AG08395 (cell line): Measurements from ENCODE around the gene SLC5A10.
"Not testable (repeated sequence)": the region's sequence is repeated elsewhere in the genome, so short reads cannot be mapped to it uniquely, and the experiment has no call there.

ENCODE experiments used
- DNase-seq: peaks from one replicate; pipeline ENCODE4 v3.0.0; 2012; ENCODE audit warnings: mixed read lengths, low spot score

Gene SLC5A10

DNA sequence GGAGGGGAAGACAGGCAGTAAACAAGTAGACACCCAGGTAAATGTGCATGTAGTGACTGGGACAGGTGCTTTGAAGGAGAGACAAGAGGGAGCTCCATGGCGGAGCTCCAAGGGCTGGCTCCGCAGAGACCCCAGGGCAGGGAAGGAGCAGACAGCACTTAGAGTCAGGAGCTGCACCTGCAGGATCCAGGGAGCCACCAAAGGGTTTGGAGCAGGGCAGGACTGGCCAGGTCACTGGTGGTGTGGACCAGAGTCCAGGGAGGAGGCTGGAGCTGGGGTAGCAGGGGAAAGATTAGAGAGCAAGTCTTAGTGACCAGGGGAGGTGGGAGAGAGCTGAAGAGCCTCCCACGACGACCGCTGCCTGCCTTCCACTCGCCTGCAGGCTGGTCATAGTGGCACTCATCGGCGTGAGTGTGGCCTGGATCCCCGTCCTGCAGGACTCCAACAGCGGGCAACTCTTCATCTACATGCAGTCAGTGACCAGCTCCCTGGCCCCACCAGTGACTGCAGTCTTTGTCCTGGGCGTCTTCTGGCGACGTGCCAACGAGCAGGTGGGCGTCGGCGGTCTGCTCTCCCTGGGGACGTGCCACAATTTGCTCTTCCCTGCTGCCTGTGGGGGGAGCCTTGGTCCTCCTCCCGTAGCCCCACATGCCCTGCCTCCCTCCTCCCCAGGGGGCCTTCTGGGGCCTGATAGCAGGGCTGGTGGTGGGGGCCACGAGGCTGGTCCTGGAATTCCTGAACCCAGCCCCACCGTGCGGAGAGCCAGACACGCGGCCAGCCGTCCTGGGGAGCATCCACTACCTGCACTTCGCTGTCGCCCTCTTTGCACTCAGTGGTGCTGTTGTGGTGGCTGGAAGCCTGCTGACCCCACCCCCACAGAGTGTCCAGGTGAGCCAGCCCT, 67.3 kb downstream of the SLC5A10 start:
- DNase-seq = no peak

DNA sequence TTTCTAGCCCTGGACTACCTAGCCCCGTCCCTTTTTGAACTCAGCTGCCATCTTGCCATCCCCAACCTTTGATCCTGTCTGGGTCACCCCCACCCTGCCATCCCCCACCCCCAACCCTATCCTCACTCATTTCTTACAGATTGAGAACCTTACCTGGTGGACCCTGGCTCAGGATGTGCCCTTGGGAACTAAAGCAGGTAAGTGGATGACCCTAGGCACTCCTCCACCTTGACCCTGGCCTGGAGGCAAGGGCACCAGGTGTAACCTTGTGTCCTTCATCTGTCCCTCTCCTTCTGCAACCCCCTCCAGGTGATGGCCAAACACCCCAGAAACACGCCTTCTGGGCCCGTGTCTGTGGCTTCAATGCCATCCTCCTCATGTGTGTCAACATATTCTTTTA, 68.1 kb downstream of the SLC5A10 start:
- DNase-seq = no peak

DNA sequence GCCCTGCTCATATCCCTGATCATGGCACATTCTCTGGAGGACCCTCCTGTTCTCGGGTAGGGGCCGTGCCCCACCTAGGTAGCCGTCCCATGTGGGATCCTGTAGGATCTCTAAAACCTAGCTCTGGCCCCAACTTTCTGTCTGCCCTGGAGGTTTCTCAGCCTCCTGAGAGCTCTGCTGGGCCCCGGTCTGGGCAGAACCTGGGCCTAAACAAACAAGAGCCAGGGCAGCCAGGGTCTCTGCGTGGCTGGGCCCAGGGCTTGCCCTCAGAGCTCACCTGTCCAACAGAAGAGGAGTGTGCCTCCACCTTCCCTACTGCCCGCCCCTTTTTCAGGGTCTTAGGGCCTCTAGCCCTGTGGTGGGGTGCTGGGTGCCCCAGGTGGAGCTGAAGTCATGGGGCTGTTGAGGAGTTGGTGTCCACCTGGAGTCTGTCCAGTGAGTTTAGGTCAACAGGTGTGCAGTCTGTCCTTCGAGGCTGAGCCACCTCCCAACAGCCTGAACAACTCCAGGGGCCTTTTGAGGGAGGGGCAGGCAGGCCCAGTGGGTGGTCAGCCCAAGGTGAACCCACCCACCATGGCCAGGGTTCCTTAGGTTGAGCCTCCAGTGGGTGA, 69.2 kb downstream of the SLC5A10 start:
- DNase-seq = not testable (repeated sequence)

DNA sequence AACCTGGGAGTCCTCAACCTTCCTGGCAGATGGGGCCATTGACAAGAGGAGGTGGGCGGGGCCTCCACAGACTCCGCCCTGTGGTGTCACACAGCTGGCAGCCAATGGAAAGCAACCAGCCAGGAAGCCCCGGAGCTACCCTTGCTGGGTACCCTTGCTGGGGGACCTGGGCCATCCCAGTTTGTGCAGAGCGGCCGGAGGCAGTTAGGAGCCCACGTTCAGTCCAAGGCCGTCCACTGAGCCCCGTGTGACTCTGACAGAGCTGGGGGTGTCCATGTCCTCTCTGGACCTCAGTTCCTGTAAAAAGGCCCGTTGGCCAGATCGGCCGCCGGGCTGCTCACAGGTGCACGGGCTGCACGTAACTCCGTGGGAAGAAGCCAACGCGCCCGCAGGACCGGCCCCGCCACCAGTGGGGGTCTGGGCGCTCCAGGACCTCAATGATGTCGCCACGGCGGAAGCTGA, 69.7 kb downstream of the SLC5A10 start:
- no peak for DNase-seq

DNA sequence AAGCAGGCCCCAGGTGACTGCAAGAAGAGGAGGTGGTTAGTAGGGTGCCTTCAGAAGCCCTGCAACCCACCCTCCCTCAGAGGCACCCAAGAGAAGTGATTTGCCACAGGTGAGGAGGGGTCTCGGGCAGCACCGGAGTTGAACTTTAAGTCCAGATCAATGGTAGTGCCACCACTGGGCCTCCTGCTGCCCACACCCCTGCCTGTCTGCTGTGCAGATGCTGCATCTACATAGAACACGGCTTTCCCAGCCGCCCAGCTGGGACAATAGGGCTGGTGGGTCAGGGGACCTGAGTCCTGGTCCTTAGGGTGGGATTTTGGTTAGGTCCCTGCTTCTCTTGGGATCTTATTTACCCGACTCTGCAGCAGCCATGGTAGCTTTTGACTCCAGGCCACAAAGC, 70.2 kb downstream of the SLC5A10 start:
- no peak for DNase-seq

DNA sequence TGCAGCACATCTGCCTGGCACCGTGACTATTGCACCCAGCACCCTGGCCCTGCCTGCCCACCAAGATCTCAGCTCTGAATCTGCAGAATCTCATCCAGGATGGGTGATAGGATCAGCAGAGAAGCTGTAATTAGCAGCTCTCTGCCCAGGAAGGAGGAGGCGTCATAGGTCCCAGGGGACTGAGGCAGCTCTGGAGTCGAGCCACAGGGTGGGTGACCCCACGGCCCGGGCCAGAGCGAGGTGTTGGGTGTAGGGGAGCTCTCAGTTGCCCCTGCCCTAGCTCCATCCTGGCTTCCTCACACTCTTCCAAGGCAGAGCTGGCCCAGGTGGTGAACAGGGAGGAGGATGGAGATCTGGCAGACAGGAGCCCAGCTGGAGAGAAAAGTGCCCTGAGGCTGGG, 70.8 kb downstream of the SLC5A10 start:
- no peak for DNase-seq

DNA sequence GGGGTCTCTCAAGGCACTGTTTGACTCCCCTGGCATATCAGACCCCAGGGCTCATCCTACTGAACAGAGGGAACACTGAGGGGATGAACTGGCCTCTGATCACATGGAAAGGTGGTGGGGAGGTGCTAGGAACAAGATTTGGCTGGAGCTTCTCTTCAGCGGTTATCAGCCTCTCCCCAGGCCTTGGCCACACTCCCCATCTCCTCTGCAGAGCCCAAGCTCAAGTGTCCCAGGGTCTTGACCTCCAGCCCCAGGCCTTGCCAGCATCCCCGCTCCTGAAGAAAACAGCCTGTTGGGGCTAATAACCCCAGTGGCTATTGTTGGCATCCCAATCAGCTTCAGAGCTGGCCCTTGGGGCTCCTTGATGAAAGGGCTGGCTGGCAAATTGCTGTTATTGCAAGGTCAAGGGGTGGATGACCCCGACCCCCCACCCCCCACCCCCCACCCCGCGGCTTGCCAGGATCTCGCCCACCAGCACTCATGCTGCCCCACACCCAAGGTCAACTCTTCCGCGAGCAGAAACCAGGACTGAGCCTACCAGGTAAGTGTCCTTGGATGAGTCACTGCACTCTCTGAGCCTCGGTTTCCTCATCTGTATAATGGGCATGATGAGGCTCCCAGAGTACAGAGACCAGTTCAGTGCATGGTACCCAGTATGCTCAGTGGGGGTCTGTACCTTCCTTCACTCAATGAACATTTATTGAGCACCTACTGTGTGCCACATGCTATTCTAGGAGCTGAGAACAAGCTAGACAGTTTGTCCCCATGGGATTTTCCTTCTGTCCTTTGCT, 71.4 kb downstream of the SLC5A10 start:
- no peak for DNase-seq

DNA sequence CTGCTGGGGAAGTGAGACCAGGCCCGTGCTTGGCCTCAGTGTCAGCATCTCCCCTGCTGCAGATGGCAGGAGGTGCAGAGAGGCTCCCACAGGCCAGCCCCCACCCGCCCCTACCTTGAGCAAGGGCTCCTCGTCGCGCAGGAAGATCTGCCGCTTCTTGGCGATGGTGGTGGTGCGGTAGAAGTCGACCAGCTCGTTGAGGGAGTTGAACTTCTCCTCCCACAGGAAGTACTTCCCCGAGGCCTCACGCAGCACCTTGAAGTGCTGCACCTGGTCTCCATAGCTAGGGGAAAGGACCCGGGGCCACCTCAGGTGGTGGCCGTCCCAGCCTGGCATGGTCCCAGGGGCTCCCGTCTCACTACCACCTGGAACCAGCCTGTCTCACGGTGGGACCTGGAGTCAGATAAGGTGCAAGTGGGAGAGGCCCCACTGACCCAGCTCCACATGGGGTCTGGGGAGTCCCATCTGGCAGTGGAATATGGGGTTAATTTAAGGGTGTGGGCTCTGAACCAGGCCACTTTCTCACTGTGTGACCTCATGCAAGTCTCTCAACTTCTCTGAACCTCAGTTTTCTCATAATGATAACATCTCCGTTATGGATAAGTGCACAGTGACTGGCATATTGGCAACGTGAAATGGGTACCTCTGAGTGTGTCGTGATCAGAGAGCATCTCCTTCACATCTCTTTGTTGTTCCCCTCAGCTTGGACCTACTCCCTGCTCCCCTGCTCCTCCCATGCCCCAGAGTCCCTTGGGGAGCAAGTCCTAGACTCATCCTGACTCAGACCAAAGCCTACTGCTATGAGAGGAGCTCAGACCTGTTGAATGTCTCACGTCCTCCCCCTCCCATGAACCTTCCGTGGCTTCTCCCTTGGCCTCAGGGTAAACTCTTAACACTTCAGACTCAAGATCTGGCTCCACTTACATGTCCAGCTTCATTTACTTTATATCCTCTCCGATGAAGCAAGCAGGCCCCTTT, 72.4 kb downstream of the SLC5A10 start:
- DNase-seq = peak; percentile 60

DNA sequence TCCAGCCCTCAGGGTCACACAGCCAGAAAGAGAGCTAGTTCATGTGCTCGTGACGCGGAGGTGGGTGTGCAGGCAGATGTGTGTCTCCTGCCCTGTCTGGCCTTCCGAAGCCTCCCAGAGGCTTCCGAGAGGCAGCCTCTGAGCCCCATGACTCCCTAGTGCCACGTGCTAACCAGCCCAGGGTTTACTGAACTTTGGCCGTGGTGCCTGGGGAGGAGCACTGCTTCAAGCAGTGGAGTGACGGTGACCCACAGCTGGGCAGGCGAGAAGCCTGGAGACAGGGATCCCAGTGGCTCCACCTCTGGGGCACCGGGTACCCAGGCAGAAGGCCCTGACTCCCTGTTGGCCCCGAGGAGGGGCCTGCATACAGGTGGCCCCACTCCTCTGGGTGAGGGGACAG, 76.7 kb downstream of the SLC5A10 start:
- not testable (repeated sequence) for DNase-seq

DNA sequence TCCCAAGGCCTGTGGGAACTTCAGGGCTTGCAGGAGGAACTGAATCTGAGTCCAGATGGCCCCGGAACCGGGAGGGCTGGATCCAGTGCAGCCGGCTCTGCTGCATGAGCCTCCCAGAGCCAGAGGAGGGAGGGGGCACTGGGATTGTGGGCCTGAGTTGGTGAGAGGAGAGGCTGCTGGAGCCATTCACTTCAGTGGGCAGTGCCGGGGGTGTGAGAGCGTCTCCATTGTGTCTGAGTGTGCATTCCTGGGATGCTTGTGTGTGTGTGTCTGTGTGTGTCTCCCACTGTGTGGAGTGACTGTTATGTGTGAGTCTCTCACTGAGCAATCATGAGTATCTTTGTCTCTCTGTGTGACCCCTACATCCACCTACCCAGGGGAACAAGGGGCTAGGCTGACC, 77.8 kb downstream of the SLC5A10 start:
- DNase-seq = not testable (repeated sequence)

DNA sequence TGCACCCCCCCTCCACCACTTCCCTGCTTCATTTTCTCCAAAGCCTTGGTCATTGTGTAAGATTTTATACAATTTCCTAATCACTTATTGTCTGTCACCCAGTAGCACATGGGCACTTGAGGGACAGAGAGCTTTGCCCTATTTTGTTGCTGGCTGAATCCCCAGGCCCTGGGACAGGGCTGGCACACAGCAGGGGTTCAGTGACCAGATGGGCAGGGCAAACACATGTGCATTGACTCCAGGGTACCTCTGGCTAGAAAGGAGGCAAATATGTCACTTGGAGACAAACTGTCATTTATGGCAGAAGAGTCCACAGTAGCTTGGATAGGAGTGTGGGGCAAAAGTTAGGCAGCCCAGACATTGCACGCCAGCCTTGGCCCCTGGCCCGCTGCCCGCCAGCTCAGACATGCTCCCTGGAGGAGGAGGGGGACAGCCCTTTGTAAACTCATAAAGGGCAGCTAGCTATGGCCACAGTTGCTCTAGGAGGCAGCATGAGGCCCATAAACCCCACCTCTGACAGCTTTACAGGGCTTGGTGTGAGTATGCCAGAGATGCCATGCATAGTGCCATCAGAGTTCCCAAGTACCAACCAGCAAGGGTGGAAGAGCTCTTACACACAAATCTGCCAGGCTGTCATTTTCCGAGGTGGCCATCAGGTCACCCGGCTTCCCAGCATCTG, 78.9 kb downstream of the SLC5A10 start:
- not testable (repeated sequence) for DNase-seq

DNA sequence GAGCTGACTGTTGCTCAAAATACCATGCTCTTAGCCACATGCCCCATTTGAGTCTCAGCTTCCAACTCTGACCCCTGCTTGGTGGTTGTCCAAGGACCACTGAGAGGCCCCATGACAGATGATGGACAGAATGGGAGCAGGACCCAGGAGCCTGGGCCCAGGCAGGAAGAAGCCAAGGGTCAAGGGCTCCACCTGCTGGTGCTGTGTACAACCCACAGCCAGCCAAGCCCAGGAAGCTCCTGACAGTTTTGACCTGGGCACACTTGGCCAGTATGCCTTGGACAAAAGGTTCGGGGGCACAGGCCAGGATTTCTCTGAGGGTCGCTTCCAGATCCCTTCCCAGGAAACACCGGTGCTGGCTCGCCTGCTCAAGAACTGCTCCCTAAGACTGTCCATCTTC, 79.8 kb downstream of the SLC5A10 start:
- not testable (repeated sequence) for DNase-seq

DNA sequence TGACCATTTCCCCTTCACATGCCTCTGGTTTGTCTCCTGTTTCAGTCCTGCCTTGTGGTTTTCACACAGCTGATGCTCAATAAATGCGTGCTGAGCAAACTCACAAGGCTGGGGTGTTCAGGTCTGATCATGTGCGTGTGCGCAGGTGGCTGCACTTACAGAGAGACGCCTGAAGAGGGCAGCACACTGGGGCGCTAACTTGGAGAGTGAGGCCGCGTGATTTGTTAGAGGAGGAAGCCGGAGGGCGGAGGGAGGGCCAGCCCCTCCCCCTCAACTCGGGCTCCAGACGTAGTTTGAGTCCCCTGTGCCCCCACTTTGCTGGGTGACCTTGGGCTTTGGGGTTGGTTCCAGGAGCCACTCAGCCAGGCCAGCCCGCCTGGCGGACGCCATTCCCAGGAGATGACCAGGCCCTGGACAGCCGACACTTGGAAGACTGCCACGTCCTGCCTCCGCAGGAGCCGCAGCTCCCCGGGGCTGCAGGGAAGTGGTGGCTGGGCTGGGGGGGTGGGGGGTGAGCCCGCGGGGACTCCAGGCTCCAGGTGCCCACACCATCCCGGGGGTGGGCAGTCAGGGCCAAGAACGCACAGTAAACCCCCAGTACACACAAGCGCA, 80.5 kb downstream of the SLC5A10 start:
- not testable (repeated sequence) for DNase-seq

DNA sequence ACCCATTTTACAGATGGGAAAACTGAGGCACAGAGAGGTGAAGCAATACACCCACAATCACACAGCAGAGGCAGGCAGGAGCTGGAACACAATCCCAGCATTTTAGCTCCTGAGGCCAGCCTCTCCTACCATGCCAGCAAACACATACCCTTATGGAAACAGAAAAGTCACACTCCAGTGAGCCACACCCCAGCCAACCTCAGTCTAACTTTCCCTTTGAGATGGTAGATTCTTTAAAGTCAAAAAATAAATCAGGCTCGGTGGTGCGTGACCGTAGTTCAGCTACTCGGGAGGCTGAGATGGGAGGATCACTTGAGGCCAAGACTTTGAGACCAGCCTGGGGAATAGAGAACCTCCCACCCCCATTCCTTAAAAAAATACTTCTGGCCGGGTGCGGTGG, 84.2 kb downstream of the SLC5A10 start:
- DNase-seq = not testable (repeated sequence)

DNA sequence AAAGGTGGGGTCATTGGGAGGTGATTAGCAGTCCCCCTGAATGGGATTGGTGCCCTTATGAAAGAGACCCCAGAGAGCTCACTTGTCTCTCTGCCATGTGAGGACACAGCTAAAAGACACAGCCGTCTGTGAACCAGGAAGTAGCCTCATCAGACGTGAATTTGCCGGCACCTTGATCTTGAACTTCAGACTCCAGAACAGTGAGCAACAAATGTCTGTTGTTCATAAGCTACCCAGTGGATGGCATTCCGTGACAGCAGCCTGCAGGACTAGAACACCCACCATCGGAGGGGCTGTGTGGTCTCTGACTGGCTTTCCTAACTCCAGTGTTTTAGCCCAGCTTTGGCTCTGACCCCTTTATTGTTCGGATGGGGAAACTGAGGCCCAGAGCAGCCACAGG, 85.6 kb downstream of the SLC5A10 start:
- DNase-seq = not testable (repeated sequence)

DNA sequence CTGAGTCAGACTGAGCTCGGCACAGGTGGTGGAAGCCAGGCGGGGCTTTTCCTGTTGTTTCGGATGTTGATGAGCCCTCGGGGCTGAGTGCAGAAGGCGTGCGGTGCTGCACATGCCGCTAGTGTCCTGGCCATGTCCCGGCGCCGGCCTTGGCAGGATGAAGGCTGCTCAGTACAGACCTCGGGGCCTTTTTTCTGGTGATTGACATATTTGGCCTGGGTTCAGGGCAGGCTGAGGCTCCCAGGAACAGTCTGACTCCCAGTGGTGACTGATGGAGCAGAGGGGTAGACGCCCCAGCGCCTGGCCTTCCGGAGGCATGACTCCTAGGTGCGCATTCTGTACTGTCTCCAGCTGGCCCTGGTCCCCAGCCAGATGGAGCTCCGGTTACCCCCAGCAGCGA, 86.0 kb downstream of the SLC5A10 start:
- DNase-seq = not testable (repeated sequence)

DNA sequence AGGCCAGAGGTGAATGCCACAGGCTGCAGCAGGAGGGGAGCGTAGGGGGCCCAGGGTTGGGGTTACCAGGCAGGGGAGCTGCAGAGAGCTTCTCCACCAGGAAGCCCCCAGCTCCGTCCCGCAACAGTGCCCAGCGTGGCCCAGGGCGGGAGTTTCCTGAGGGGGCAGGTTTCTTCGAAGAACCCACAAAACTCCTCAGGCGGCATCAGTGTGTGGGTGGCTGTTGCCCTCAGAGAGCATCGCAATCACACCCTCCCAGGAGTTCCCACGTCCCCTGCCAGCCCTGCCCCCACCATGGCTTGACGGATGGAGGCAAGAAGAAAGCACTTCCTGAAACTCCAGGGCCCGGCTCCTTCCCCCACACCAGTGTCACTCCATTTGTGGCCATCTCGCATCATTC, 86.8 kb downstream of the SLC5A10 start:
- DNase-seq = not testable (repeated sequence)

DNA sequence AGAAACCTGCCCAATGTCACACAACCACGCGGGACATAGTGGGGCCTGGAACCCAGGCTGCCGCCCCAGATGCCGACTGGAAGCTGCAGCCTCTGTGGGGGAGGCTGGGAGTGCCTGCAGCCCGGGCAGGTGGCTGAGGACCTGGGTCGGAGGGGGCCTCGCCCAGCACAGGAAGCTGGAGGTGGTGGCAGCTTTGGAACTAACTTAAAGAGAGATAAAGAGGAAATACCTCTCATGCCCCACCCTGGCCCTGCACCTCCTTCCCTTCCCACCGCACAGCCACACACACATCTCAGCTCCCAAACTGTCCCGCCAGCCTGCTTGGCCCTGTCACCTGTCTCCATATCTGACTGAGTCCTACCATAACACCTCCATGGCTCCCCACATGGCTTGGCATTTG, 88.4 kb downstream of the SLC5A10 start:
- not testable (repeated sequence) for DNase-seq

DNA sequence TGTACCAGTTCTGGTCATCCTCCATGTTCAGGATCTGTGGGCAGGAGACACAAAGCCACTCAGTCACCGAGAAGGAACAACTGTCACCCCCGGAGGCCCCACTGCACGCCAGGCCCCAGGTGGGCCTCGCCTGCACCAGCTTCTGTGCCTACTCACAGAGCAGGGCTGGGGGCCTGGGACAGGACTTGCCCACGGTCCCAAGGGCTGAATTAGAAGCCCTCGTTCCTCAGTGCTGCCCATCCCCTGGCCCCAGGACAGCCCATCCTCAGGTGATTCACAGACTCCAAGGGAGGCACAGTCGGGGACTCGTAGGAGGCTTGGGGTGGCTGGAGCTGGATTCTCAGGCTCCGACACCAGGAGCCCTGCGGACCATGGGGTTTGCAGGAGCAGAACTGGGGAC, 89.9 kb downstream of the SLC5A10 start:
- DNase-seq = not testable (repeated sequence)

DNA sequence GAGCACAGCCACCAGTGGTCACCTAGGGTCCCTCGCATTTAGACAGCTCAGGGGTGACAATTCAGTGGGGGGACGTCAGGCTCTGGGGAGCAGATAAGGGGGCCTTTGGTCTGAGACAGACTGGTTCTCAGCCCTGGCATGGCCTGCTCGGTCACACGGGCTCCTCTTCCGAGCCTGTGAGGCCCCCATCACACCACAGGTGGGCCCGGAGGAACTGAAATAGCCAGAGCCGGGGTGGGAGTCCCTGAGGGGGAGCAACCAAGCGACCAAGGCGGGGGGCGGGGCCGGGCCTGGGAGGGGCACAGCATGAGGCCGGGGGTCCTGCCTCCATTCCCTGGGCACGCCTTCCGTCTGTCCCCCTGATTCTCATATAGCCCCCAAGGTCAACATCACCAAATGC, 90.4 kb downstream of the SLC5A10 start:
- not testable (repeated sequence) for DNase-seq
